Esophagus squamous epithelium (tissue), 4 donors: Measurements from ENCODE around the gene SCNN1G.
"Not testable (repeated sequence)": the region's sequence is repeated elsewhere in the genome, so short reads cannot be mapped to it uniquely, and the experiment has no call there.

Source experiments
- POLR2A ChIP-seq, 4 donors: fragments of 450-650 bp; IDR thresholded peaks; one replicate each; pipeline ENCODE4 v1.6.1; 2017; ENCODE audit warnings: antibody characterized with exemption in 4 of 4, mild to moderate bottlenecking in 4 of 4, moderate library complexity in 3 of 4
- TF ChIP-seq, protein P1 (sequence below), 6 experiments: fragments of 450-650 bp in 4 of 6; fragments of 200-600 bp in 2 of 6; sonication (generic) in 2 of 6; IDR thresholded peaks; one replicate each; pipeline ENCODE4 v1.5.1; 2016 to 2019; ENCODE audit warnings: antibody characterized with exemption in 6 of 6, mild to moderate bottlenecking in 4 of 6, moderate library complexity in 4 of 6

- TF ChIP-seq, protein P1, sequence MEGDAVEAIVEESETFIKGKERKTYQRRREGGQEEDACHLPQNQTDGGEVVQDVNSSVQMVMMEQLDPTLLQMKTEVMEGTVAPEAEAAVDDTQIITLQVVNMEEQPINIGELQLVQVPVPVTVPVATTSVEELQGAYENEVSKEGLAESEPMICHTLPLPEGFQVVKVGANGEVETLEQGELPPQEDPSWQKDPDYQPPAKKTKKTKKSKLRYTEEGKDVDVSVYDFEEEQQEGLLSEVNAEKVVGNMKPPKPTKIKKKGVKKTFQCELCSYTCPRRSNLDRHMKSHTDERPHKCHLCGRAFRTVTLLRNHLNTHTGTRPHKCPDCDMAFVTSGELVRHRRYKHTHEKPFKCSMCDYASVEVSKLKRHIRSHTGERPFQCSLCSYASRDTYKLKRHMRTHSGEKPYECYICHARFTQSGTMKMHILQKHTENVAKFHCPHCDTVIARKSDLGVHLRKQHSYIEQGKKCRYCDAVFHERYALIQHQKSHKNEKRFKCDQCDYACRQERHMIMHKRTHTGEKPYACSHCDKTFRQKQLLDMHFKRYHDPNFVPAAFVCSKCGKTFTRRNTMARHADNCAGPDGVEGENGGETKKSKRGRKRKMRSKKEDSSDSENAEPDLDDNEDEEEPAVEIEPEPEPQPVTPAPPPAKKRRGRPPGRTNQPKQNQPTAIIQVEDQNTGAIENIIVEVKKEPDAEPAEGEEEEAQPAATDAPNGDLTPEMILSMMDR (IDR thresholded peaks at IDR 0.05), result not testable (repeated sequence)
- not testable (repeated sequence) for TF ChIP-seq POLR2A (IDR thresholded peaks at IDR 0.05)
Observed at GRCh38 chr16:23144393-23144792, 38.2 kb upstream of the SCNN1G start.
